Erythroblast (primary cell): Measurements from ENCODE around the gene LEFTY1.
A peak's percentile ranks its signal among the peaks of the same experiment; 100 is the strongest.

Experiments used
- DNase-seq, 2 experiments: peaks; one replicate each; lab custom pipeline; 2025; lab: John Stamatoyannopoulos, UW
- GATA1 ChIP-seq: IDR thresholded peaks from 2 replicates; pipeline ENCODE4 v1.6.1; 2011; ENCODE audit warnings: low read depth, mild to moderate bottlenecking, control low read depth, low read length, moderate library complexity
- POLR2A ChIP-seq: IDR thresholded peaks from 2 replicates; pipeline ENCODE4 v1.6.1; 2011; ENCODE audit warnings: mild to moderate bottlenecking, low read length

LEFTY1 gene

GRCh38 chr1:225861834-225862580 is 26.9 kb downstream of the LEFTY1 start:
- no peak for TF ChIP-seq GATA1
- no peak for TF ChIP-seq POLR2A
- DNase-seq: no peak

GRCh38 chr1:225860876-225861441 is 28.0 kb downstream of the LEFTY1 start:
- TF ChIP-seq POLR2A (no peak), GATA1 (no peak)
- no peak for DNase-seq

GRCh38 chr1:225860107-225860506 is 28.8 kb downstream of the LEFTY1 start:
- no peak for TF ChIP-seq POLR2A
- TF ChIP-seq GATA1: no peak
- DNase-seq: no peak

- no peak for DNase-seq
Measured at GRCh38 chr1:225859151-225859550, 29.8 kb downstream of the LEFTY1 start.

GRCh38 chr1:225857256-225857655 is 31.7 kb downstream of the LEFTY1 start:
- no peak for DNase-seq

More at GRCh38 chr1:225859151-225859550, 29.8 kb downstream of the LEFTY1 start:
- TF ChIP-seq POLR2A (no peak), GATA1 (no peak)

GRCh38 chr1:225855503-225856300 is 33.2 kb downstream of the LEFTY1 start:
- DNase-seq: no peak
- no peak for TF ChIP-seq POLR2A
- no peak for TF ChIP-seq GATA1

More at GRCh38 chr1:225857256-225857655, 31.7 kb downstream of the LEFTY1 start:
- TF ChIP-seq GATA1: no peak
- no peak for TF ChIP-seq POLR2A

GRCh38 chr1:225853441-225853840 is 35.5 kb downstream of the LEFTY1 start:
- DNase-seq: no peak
- TF ChIP-seq POLR2A: no peak
- no peak for TF ChIP-seq GATA1

GRCh38 chr1:225852413-225853124 is 36.4 kb downstream of the LEFTY1 start:
- DNase-seq: no peak
- no peak for TF ChIP-seq GATA1
- TF ChIP-seq POLR2A: no peak

GRCh38 chr1:225851805-225852204 is 37.1 kb downstream of the LEFTY1 start:
- no peak for TF ChIP-seq POLR2A
- TF ChIP-seq GATA1: no peak
- no peak for DNase-seq

- DNase-seq: no peak
- TF ChIP-seq GATA1 (no peak), POLR2A (no peak)
Measured at GRCh38 chr1:225850370-225850769, 38.6 kb downstream of the LEFTY1 start.

- DNase-seq: peak; percentile 36 to 53
- TF ChIP-seq POLR2A (no peak), GATA1 (no peak)
Measured at GRCh38 chr1:225849925-225850324, 39.0 kb downstream of the LEFTY1 start.

- peak; percentile 42 to 61 for DNase-seq
- TF ChIP-seq POLR2A: no peak
- TF ChIP-seq GATA1: no peak
Measured at GRCh38 chr1:225848030-225848955, 40.7 kb downstream of the LEFTY1 start.
